Colonic mucosa (tissue), 4 donors: Measurements from ENCODE around the gene CALN1. TPM values are rescaled to one million over a fixed set of nuclear protein-coding genes. Genes with fewer than 3 reads are reported as not detected.

Source experiments
- DNase-seq: peaks from one replicate; pipeline ENCODE4 v3.0.0-alpha.2; 2020
- H3K27ac ChIP-seq: fragments of 200-600 bp; one replicate; pipeline ENCODE4 v1.8.0; 2021
- H3K27me3 ChIP-seq: fragments of 200-600 bp; one replicate; pipeline ENCODE4 v1.8.0; 2021
- H3K36me3 ChIP-seq: fragments of 200-600 bp; one replicate; pipeline ENCODE4 v1.8.0; 2021
- H3K4me1 ChIP-seq: fragments of 200-600 bp; one replicate; pipeline ENCODE4 v1.8.0; 2021; ENCODE audit warnings: mild to moderate bottlenecking
- H3K4me3 ChIP-seq: fragments of 200-600 bp; one replicate; pipeline ENCODE4 v1.8.0; 2021
- H3K9ac ChIP-seq, 2 donors: one replicate each; pipeline ENCODE4 v1.7.0; 2013; ENCODE audit warnings: control low read depth in 2 of 2, low read depth in 2 of 2, low read length in 2 of 2
- H3K9me3 ChIP-seq: fragments of 200-600 bp; one replicate; pipeline ENCODE4 v1.8.0; 2021
- intact Hi-C: fragments of 100-400 bp; cut with DNase I; formaldehyde crosslinking; loops from one replicate; pipeline ENCODE4 v1.14.1; 2022
- total RNA-seq, 2 donors: library from RNA; stranded (reverse); fragmentation: NEBNext Ultra II Directional in 1 of 2; extraction: Animal tissue kit (Norgen Biotek cat#: 25700) in 1 of 2; gene quantifications; one replicate each; pipeline ENCODE4 v1.2.1, GENCODE V29; 2021
- TF ChIP-seq, protein P1 (sequence below): fragments of 200-600 bp; IDR thresholded peaks from one replicate; pipeline ENCODE4 v1.8.0; 2022; ENCODE audit warnings: antibody characterized with exemption, mild to moderate bottlenecking
- donor health status: healthy.
- donor health status: DM: no; HTN: no; CAD: no.
- donor health status: DM: no; HTN: no; CAD: no.

Gene CALN1
- total RNA-seq, 2 donors from 2014 or later: 0.37 TPM; not detected in 1

DNA sequence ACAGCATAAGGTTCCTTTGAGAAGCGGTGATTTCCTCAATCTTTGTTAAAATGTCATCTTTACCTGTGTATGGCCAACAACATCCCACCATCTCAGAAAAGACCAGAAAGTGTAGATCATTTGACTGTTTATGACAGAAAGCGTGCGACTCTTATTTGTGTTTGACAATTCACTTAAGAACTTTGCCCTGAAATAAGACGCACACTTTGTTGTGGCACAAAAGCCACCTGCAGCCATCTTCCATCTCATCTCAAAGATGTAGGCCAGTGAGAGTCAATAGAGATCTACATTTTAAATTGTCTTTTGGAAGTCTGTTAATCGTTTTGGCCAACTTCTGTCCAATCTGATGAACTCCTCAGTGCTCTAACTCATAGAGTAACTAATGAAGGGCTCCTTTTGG is 114.0 kb downstream of the CALN1 start:
- Histone ChIP-seq H3K9ac (no peak overlapping the region), H3K36me3 (no peaks in the 10 kb centered on the region), H3K4me1 (no peaks in the 10 kb centered on the region), H3K4me3 (no peak overlapping the region), H3K9me3 (no peaks in the 10 kb centered on the region), H3K27me3 (no peaks in the 10 kb centered on the region), H3K27ac (no peak overlapping the region)
- intact Hi-C loops: no loop called here
- TF ChIP-seq, protein P1, sequence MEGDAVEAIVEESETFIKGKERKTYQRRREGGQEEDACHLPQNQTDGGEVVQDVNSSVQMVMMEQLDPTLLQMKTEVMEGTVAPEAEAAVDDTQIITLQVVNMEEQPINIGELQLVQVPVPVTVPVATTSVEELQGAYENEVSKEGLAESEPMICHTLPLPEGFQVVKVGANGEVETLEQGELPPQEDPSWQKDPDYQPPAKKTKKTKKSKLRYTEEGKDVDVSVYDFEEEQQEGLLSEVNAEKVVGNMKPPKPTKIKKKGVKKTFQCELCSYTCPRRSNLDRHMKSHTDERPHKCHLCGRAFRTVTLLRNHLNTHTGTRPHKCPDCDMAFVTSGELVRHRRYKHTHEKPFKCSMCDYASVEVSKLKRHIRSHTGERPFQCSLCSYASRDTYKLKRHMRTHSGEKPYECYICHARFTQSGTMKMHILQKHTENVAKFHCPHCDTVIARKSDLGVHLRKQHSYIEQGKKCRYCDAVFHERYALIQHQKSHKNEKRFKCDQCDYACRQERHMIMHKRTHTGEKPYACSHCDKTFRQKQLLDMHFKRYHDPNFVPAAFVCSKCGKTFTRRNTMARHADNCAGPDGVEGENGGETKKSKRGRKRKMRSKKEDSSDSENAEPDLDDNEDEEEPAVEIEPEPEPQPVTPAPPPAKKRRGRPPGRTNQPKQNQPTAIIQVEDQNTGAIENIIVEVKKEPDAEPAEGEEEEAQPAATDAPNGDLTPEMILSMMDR: no peak
- no peak for DNase-seq

DNA sequence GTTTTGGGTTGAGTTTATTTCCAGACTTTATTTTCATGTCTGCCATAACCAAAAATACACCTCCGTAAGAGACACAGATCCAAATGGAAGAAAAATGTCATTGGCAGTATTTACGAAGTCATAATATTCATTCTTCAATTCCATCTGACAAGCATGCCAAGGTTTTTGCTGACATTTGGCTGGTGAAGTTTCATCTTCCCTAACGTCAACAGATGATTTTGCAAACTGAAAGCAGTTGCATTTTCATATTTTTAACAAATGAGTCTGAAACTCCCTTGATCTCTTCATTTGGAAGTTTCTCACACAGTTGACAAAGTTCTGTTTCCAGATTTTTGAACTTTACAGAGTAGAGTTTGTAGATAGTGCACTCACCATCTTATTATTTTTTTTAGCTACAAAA is 114.5 kb downstream of the CALN1 start:
- H3K9me3 ChIP-seq: no peaks in the 10 kb centered on the region
- H3K4me1 ChIP-seq: no peaks in the 10 kb centered on the region
- H3K36me3 ChIP-seq: no peaks in the 10 kb centered on the region
- no peak overlapping the region for H3K9ac ChIP-seq
- intact Hi-C loops: no loop called here
- H3K27ac ChIP-seq: no peak overlapping the region
- H3K27me3 ChIP-seq: no peaks in the 10 kb centered on the region
- TF ChIP-seq, protein P1: no peak
- no peak for DNase-seq
- H3K4me3 ChIP-seq: no peak overlapping the region

DNA sequence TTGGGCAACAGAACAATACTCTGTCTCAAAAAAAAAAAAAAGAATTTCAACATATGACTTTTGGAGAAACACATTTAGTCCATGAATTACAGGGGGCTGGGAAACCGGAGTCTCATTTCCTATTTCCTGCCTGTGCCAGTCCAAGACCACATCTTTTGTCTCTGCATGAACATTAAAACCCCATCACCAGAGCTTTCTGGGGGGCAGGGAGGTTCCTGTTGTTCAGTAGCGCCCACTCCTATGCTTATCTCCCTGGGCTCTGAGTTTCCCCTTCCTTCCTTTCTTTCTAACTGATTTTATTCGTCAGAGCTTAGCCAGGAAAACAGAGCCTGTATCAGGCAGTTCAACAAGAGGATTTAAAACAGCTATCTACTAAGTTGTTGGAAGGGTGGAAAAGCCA is 119.3 kb downstream of the CALN1 start:
- Histone ChIP-seq H3K27ac (no peak overlapping the region), H3K27me3 (no peaks in the 10 kb centered on the region), H3K9me3 (no peaks in the 10 kb centered on the region), H3K4me3 (no peak overlapping the region), H3K36me3 (no peaks in the 10 kb centered on the region), H3K9ac (no peak overlapping the region), H3K4me1 (no peaks in the 10 kb centered on the region)
- intact Hi-C loops: no loop called here
- TF ChIP-seq, protein P1: no peak
- DNase-seq: no peak

DNA sequence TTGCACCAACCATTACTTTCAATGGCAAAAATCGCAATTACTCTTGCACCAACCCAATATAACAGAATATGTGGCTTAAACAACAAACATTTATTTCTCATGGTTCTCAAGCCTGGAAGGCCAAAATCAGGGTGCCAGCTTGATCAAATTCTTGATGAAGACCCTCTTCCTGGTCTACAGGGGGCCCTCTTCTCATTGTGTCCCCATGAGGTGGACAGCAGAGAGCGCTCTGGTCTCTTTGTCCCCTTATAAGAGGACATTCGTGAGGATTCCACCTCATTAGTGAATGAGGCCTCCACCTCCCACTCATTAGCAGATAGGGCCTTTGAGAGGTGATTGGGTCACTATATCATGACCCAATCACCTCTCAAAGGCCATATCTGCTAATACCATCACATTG is 120.0 kb downstream of the CALN1 start:
- Histone ChIP-seq H3K27me3 (no peaks in the 10 kb centered on the region), H3K36me3 (no peaks in the 10 kb centered on the region), H3K4me1 (no peaks in the 10 kb centered on the region), H3K4me3 (no peak overlapping the region), H3K27ac (no peak overlapping the region), H3K9me3 (no peaks in the 10 kb centered on the region), H3K9ac (no peak overlapping the region)
- TF ChIP-seq, protein P1: no peak
- DNase-seq: no peak
- intact Hi-C loops: no loop called here

DNA sequence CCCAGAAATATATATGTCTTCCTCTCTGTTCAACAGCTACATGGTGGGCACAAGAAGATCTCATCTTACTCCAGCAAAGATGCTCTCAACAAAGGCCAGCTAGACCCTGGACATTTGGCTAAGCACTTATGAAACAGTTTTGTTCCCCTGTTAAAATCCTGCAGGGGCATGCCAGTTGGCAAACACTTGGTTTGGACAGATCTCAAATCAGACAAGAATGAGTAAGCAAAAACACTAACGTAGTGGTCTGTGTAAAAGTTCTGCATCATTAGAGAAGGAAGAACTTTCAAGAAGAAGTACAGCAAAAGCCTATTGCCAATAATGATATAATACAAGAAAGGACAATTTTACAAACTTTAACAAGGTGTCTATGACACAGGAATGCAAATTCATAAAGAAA is 125.6 kb downstream of the CALN1 start:
- no peak overlapping the region for H3K27ac ChIP-seq
- intact Hi-C loops: no loop called here
- no peaks in the 10 kb centered on the region for H3K27me3 ChIP-seq
- no peaks in the 10 kb centered on the region for H3K4me1 ChIP-seq
- H3K9me3 ChIP-seq: no peaks in the 10 kb centered on the region
- no peak overlapping the region for H3K9ac ChIP-seq
- H3K4me3 ChIP-seq: no peak overlapping the region
- no peak for DNase-seq
- H3K36me3 ChIP-seq: no peaks in the 10 kb centered on the region
- TF ChIP-seq, protein P1: no peak

DNA sequence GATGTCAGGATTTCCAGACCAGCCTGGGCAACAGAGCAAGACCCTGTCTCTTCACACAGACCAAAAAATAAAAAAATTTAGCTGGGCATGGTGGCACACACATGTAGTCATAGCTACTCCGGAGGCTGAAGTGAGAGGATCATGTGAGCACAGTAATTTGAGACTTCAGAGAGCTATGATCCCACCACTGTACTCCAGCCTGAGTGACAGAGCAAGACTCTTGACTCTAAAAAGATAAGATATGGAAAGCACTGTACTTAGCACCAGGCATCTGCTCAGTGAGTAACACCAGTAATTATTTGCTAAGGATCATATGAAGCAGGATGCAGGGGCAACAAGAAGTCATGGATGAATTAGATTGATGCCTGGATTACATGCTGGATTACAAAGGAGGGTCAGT is 128.8 kb downstream of the CALN1 start:
- Histone ChIP-seq H3K4me3 (no peak overlapping the region), H3K27me3 (no peaks in the 10 kb centered on the region), H3K36me3 (no peaks in the 10 kb centered on the region), H3K4me1 (no peaks in the 10 kb centered on the region), H3K9ac (no peak overlapping the region), H3K9me3 (no peaks in the 10 kb centered on the region), H3K27ac (no peak overlapping the region)
- TF ChIP-seq, protein P1: no peak
- DNase-seq: no peak
- intact Hi-C loops: no loop called here
